NOMO-1 treated with dmso at 0.1 percent for 144 hours (cell line): ENCODE measurements around the gene CDH8.

Experiments used
- DNase-seq: peaks from one replicate; lab custom pipeline; 2025; ENCODE audit not compliant: unreplicated experiment; lab: John Stamatoyannopoulos, UW

Gene CDH8, protein sequence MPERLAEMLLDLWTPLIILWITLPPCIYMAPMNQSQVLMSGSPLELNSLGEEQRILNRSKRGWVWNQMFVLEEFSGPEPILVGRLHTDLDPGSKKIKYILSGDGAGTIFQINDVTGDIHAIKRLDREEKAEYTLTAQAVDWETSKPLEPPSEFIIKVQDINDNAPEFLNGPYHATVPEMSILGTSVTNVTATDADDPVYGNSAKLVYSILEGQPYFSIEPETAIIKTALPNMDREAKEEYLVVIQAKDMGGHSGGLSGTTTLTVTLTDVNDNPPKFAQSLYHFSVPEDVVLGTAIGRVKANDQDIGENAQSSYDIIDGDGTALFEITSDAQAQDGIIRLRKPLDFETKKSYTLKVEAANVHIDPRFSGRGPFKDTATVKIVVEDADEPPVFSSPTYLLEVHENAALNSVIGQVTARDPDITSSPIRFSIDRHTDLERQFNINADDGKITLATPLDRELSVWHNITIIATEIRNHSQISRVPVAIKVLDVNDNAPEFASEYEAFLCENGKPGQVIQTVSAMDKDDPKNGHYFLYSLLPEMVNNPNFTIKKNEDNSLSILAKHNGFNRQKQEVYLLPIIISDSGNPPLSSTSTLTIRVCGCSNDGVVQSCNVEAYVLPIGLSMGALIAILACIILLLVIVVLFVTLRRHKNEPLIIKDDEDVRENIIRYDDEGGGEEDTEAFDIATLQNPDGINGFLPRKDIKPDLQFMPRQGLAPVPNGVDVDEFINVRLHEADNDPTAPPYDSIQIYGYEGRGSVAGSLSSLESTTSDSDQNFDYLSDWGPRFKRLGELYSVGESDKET

DNA sequence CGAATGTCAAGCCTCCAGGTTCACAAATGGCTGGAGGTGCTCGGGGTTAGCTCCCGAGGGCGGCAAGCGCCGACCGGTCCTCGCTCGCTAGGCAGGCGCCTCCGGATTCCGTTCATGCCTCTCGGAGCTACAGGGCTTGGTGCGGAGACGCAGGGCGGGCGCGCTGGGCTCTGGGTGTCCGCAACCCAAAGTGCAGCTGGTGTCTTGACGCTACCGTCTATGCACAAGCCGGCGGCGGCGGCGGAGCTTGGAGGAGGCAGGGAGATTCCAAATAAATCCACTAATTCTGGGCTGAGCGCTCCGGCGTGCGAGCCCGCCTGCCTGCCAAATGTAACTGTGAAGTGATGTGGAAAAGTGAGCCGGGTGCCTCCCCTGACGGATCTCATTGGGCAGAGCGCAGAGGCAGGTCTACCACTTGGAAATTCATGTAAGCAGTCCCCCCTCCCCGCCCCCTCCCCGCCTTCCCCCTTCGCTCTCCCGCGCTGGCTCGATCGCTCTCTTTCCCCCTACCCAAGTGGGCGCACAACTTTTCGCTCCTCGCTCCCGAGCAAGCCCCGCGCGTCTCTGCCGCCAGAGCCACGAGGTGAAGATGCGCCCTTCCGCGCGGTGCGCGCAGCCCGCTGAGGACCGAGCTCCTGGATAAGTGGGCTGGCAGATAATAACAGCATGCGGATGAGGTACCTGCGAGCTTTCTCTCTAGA, at the start of gene CDH8:
Gene CDH8, minus strand, starts transcription at position 338 of the 701 bp plus-strand sequence. CDS start 15,035 bp downstream, outside the sequence.
- no peak for DNase-seq

DNA sequence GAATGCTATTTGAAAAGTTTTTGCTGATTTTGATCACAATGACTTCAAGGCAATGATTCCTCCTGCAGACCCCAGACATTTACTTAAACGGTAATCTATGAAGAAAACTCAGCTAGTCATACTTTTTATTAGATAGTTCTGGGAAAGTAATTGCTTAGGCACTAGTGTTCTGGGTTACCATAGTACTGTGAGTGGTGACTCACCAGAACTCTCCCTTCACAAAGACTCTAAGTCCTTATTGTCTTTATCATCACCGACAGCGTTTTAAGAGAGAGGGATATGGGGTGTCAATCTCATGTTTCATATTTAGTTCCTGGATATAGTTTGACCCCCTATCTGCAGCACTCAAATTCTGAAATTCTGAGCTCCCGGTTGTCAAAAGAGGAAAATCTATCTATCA, 43.0 kb upstream of the CDH8 start:
- no peak for DNase-seq

DNA sequence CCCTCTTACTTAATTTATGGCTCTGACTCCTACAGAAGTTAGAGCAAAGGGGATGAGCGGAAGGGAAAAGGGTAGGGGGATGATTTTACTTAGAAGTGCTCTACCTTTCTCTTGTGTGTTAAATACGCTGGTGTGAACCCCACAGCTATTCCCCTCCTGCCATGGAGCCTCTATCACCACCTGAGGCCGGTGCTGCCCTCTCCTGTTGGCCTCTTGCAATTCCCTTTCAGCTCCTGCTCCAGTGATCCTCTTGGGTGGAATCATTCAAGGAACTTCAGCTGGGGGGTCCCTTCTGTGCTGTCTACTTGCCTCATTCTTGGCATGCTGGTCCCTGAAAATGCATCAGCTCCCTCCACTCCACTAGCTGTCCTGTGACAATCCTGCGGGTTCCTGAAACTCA, 41.8 kb upstream of the CDH8 start:
- no peak for DNase-seq

DNA sequence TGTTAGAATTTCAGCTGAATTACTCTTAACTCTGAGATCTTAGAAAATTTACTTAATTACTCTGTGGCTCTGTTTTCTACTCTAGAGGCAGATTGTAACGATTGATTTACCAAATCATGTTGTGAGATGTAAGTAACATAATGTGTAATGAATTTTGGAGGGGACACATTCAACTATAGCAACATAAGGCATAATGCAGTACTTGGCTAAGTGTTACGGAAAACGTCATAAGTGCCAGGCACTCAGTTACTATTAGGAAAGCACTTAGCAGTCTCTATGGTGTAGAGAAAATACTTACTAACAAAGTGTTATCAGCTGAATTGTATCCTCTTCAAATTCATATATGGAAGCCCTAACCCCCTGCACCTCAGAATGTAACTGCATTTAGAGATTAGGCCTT, 40.6 kb upstream of the CDH8 start:
- no peak for DNase-seq

DNA sequence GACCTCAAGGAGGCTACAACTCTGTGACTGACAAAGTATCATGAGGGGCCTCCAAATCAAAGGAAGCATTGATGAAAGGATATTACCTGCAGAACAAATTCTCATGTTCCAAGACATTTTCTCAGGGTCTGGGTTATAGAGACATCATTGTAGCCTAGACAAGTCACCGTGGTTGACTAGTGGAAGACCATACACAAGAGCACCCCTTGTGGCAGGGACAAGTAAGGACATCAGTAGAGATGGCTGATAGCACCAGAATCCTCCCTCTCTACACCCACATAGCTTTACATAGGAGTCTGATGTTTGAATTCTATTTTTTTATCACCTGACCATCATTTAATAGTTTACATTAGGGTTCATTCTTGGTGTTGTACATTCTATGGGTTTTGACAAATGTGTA, 32.5 kb upstream of the CDH8 start:
- no peak for DNase-seq

DNA sequence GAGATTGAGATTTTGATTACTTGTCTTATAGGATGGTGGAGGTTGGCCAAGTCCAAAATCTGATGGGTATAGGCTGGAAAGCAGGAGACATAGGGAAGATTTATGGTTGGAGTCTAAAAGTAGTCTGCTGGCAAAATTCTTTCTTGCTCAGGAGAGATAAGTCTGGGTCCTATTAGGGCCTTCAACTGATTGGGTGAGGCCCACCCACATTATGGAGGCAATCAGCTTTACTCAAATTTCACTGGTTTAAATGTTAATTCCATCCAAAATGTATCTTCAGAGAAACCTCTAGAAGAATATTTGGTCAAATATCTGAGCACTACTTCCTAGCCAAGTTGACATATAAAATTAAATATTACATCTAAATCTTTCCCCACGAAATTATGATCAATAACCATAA, 31.7 kb upstream of the CDH8 start:
- no peak for DNase-seq

DNA sequence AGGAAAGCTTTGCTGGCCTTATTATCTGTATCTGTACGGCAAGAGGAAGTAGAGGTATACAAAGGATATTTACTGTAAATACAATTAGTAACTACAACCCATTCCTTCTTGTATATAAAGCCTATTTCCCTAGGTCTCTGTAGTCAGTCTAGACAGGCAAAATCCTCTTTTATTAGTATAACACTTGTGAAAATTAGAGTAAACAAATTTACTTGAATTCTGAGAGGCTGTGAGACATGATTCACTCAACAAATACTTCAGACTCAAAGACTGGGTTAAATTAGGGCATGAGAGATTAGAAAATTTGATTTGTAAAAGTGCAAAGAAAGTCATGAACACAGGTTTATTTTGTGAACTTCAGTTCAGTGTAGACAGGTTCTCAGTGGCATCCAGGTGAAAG, 30.9 kb upstream of the CDH8 start:
- DNase-seq = no peak

DNA sequence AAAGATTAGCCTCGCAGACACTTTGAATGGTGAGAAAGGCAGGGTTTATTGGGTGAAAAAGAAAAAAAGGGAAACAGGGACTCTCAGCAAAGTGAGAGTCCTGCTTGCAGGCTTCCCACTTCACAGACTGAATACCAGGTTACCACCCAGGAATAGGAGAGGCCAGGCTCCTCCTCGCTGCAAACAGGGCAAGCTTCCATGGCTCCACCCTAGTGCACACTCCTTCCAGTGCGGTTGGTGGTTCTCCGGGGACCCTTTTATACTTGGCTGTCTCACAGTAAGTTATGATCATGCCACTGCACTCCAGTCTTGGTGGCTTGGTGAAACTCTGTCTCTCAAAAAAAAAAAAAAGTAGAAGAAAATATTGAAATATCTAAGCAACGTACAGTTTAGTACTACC, 30.5 kb upstream of the CDH8 start:
- no peak for DNase-seq

DNA sequence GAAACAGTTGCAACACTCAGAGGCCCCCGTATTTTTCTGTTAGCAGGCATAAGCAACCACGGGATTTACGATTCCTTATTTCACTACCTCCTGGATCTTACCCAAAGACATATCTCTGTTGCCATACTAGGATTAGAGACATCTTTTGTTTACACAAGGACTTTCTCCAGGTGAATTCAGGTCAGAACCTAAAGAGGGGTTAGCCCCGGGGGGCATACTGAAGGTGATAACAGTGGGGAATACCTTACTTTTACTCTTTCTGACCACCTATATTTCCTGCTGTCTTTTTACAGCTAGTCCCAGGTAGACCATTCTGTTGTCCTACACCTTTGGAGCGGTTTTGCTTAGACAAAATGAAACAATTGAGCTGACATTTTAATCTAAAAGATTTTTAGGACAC, 27.9 kb upstream of the CDH8 start:
- DNase-seq = no peak

DNA sequence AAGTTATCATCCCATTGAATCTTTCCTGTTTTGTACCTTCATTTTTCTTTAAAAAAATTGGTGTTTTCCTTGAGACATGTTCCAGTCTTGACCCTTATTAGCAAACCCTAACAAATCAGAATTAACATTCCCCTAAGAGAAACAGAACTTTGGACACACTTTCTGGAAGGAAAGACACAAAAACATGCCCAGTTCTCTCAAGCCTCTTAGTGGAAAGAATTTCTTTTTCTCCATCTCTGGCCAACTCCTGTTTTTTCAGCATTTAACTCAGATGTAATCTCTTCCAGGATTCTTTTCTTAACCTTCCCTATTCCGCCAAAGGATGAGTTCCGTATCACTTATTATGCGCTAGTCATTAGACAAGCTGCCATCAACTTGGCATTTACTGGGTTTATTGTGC, 23.9 kb upstream of the CDH8 start:
- DNase-seq = no peak

DNA sequence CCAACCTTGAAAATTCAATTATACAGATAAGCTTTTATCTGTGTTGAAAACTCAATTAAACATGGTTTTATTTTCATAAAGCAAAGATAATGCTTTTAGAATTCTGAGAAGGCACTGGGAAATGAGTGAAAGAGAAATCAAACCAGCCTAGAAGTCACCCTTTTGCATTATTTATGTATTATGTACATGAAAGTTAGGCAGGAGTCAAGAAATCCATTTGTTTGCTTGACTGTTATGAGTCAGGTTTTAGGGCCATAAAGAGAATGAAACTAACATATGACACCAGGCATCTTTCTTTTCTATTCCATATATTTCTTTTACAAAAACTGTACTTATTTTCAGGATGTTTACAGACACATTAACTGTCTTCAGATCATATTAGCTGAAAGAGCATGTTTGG, 23.3 kb upstream of the CDH8 start:
- no peak for DNase-seq

DNA sequence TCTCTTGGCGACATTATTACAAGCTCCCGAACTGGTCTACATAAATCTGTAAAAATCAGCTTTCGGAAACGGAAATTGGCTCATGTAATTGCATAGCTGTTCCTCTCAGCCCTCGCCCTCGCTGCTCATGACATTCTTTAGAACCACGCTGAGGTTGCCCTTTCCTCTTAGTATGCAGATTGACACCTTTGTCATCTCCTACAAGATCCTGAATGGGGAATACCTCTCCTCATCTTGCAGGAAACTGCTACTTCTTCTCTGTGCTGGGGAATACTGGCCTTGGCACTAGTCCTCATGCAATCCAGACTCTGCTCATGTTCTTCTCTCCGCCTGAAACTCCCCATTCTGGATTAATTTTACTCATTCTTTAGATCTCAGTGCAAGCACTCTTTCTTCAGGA, 22.2 kb upstream of the CDH8 start:
- DNase-seq = no peak

DNA sequence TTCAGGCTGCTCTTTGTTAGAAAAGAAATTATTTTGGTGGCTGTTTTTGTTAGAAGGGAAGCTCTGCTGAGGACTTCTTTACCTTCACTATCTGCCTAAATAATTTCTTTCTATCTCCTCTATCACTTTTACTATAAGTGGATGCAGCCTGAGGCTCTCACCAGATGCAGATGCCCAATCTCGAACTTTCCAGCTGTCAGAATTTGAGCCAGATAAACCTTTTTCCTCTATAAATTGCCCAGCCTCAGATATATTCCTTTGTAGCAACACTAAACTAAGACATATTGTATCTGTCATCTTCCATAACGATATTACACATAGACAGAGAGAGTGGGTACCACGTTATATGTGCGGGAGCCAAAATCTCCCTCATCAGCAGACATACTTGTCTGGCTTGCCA, 15.7 kb upstream of the CDH8 start:
- DNase-seq = no peak

DNA sequence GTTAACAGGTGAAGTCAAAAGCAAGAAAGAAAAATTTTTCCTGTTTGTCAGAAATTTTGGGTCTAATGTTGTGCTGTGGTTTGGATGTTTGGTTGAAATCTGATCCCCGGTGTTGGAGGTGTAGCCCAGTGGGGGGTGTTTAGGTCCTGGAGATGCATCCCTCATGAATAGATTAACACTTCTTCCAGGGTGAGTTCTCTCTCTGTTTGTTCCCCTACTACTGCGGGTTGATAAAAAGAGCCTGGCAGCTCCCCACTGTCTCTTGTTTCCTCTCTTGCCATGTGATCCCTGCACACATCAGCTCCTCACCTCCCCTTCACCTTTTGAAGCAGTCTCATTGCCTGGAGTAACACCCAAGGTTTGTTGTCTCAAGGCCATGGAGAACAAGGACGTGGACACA, 14.6 kb upstream of the CDH8 start:
- no peak for DNase-seq

DNA sequence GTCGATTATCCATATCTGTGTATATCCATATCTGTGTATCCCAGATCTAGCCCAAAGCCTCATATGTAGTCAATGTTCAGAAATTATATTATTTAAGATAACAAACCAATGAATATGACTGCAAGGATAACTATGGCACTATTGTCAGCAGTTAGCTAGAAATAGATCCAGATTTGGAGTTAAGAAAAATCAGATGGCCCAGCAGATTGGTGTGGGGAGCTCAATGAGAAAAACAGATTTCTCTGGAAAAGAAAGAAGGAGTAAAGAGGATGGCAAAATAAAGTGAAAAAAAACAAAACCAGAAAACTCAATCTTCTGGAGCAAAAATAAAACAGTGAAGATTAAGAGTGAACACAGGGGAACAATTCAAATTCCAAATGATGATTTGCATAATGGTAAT, 10.6 kb upstream of the CDH8 start:
- no peak for DNase-seq

DNA sequence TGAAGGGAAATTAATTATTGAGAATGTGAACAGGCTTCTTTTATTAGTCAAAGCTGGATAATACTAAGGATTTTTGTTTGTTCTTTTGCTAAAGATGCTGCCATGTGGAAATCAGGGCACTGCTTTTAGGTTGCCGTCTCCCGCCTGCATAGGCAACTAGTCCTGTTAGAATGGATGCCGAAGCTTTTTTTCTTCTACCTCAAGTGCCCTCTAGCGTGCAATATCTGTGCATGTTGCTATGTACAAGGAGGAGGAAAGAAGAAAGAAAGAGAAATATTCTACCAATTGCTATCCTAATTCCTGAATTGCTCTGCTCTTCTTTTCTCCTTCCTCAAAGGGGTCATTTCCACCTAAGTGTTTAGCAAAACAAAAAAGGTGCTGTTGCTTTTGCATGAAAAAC, 5.2 kb upstream of the CDH8 start:
- DNase-seq = no peak

DNA sequence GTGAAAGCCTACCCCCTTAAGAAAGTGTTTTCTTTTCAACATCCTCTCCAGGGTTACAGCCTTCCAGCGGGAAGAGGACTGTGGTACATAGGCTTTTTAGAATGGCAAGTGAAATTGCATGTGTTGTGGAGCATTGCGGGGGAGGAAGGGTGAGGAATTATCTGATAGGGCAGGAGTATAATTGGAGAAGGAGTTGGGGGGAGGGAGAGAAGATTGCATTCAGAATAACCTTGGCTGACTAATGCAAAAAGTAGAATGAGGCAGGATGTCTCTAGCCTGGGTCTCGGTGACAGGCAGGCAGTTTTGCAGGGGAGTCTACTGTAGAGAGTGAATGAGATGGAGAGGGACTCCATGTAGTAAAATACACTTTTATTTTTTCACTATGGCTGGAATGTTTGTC, 2.4 kb upstream of the CDH8 start:
- no peak for DNase-seq

DNA sequence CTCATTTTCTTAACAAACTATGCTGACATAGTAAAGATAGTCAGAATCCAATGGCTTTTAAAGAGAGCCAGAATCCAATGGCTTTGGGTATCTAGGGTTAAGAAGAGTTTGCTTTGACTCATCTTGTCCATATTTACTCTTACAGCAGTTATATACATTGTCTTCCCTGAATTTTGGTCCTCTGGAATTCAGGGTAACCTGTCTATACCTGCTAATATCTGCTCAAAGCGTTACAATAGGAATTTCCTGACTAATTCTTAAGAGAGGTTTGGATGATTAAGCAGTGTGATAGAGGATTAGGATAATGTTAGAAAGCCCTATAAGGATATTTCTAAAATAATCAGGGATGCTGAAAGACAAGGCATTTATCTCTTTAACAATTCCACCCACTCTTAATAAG, 2.0 kb upstream of the CDH8 start:
- DNase-seq = no peak

DNA sequence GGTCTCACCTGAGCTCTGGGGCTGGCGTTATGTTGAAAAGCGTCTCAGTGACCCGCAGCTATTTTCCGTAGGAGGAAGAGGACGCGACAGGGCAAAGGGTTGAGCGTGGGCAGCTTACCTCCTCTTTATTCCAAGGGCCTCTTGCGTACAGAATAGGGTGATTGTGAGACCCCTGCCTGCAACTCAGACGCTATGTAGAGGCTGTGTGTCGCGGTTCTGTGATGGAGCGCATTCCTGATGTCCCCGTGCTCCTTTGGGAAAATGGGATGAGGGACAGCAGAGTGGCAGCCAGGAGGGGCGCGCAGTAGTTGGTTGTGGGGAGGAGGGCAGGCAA, 531 bp upstream of the CDH8 start:
- DNase-seq = no peak

DNA sequence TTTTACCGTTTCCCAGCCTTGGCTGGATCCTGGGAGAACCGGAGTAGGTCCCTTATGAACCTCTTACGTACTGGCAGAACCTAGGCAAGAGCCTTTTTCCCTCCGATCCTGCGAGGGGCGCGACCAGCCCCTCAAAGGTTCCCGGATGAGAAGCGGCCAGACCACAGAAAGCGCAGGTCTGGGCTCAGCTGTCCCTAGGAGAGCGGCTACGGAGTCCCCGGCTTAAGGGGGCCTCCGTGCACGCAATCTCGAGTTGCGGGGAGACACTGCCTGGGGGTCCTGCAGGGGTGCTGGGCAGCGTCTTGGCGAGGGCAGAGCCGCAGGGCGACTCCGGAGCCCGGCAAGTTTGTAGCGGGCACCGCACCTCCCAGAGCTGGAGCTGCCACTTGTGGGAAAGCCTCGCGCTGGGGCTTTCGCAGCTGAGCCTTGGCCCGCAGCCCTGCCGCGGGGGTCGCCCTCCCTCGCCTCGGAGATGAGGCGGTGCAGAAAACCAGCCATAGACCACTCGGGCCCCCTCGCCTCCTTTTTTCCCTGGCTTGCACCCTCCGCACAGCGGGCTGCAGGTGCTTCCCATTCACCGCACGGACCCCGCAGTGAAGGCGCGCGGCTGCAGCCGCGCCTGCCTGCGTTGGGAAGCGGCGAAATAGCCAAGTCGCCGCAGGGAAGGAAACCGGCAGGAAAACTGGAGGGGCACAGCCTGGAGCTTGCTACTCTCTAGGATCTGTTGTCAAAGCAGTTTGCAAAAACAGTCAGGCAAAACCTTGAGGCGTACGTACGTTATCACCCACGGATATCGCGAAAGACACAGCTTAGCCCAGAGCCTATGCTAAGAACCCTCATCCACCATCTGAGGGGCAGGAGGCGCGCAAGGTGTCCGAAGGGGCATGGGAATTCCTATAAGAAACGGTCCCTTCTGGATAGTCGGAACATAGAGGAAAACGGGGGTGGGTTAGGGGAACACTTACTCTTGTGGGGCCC, 834 bp downstream of the CDH8 start:
- DNase-seq = no peak
